Common myeloid progenitor, CD34-positive (primary cell): ENCODE results near the gene CYS1.
A peak's percentile ranks its signal among the peaks of the same experiment; 100 is the strongest.

Experiments
- CTCF ChIA-PET: fragments of 350-600 bp; sonication (Branson Sonifier 250); formaldehyde crosslinking; loops from one replicate; lab custom pipeline; 2021; ENCODE audit warnings: antibody characterized with exemption; lab: Charles Lee
- POLR2A ChIA-PET: fragments of 350-600 bp; sonication (Branson Sonifier 250); formaldehyde crosslinking; loops from one replicate; lab custom pipeline; 2021; ENCODE audit warnings: antibody characterized with exemption; lab: Charles Lee
- DNase-seq, 3 donors: peaks; one replicate each; pipeline versions ENCODE4 v3.0.0 to v3.0.0-alpha.2; 2013
- H3K27ac ChIP-seq, 2 experiments: 1 replicate in 1 of 2; 2 replicates in 1 of 2; pipeline ENCODE4 v1.7.0; 2013; ENCODE audit warnings: inconsistent platforms in 2 of 2, low read length in 2 of 2, mild to moderate bottlenecking in 2 of 2, low read depth in 1 of 2, moderate library complexity in 1 of 2; ENCODE audit not compliant: severe bottlenecking in 2 of 2, insufficient read depth in 1 of 2, poor library complexity in 1 of 2
- H3K27me3 ChIP-seq, 5 experiments: replicated peaks in 2 of 5; 1 replicate in 3 of 5; 2 replicates in 2 of 5; pipeline versions ENCODE4 v1.6.1 to v1.7.0; 2013; ENCODE audit warnings: low read length in 4 of 5, mild to moderate bottlenecking in 2 of 5, moderate library complexity in 2 of 5, inconsistent platforms in 1 of 5; ENCODE audit not compliant: insufficient read depth in 5 of 5, control insufficient read depth in 4 of 5
- H3K36me3 ChIP-seq, 4 experiments: 1 replicate in 2 of 4; 2 replicates in 2 of 4; pipeline versions ENCODE4 v1.6.1 to v1.7.0; 2013; ENCODE audit warnings: low read length in 3 of 4, control low read depth in 1 of 4, mild to moderate bottlenecking in 1 of 4; ENCODE audit not compliant: control insufficient read depth in 4 of 4, insufficient read depth in 4 of 4
- H3K4me1 ChIP-seq, 4 experiments: 1 replicate in 3 of 4; 2 replicates in 1 of 4; pipeline versions ENCODE4 v1.6.1 to v1.7.1; 2013; ENCODE audit warnings: low read length in 3 of 4, mild to moderate bottlenecking in 3 of 4, control low read depth in 1 of 4, inconsistent platforms in 1 of 4, moderate library complexity in 1 of 4; ENCODE audit not compliant: control insufficient read depth in 4 of 4, insufficient read depth in 4 of 4; ENCODE audit errors: control extremely low read depth in 1 of 4
- H3K4me3 ChIP-seq, 7 experiments: 1 replicate in 4 of 7; 2 replicates in 3 of 7; pipeline versions ENCODE4 v1.5.1 to v1.7.0; 2013; ENCODE audit warnings: mild to moderate bottlenecking in 7 of 7, low read length in 6 of 7, moderate library complexity in 6 of 7, inconsistent platforms in 2 of 7, low read depth in 2 of 7, control low read depth in 1 of 7; ENCODE audit not compliant: insufficient read depth in 4 of 7, control insufficient read depth in 1 of 7; ENCODE audit errors: extremely low read depth in 1 of 7
- H3K9me3 ChIP-seq, 5 experiments: 1 replicate in 4 of 5; 2 replicates in 1 of 5; pipeline versions ENCODE4 v1.6.1 to v1.7.1; 2013; ENCODE audit warnings: low read length in 4 of 5, mild to moderate bottlenecking in 2 of 5, inconsistent platforms in 1 of 5, low read depth in 1 of 5, moderate library complexity in 1 of 5; ENCODE audit not compliant: control insufficient read depth in 4 of 5, insufficient read depth in 2 of 5; ENCODE audit errors: control extremely low read depth in 1 of 5
- WGBS: methylation state at CpG from one replicate; pipeline ENCODE4 v1.1.5; 2013; ENCODE audit not compliant: insufficient coverage; 5-methylcytosine and 5-hydroxymethylcytosine counted together

Gene CYS1

GRCh38 chr2:10123281-10123680 is 43.1 kb upstream of the CYS1 start:
- Histone ChIP-seq H3K36me3 (peaks cover 0 to 47% (median 4%) of the 10 kb centered on the region in 4 experiments), H3K9me3 (no peaks in the 10 kb centered on the region), H3K4me1 (peaks cover 12 to 61% (median 46%) of the 10 kb centered on the region in 4 experiments), H3K4me3 (peak overlapping the region; percentile 54 to 94 (median 82)), H3K27ac (peak overlapping the region in 1 of 2 experiments; percentile 43), H3K27me3 (no peaks in the 10 kb centered on the region)
- ChIA-PET POLR2A (no interaction called here), CTCF (interaction anchor here (1.3 to 9.8 kb wide), 4 partner anchors 18 to 311 kb away, joined by 3 to 80 read pairs (median 22); no protein-coding TSS in a partner anchor)
- 16% methylated on average over 7 of the region's 18 CpGs for WGBS
- DNase-seq = no peak

GRCh38 chr2:10122500-10123280 is 42.5 kb upstream of the CYS1 start, which contains the start of gene RRM2:
Gene RRM2, plus strand, starts transcription at chr2:10122739. Its CDS starts 60 bp downstream, at chr2:10122799.
- peak; percentile 85 to 94 (median 93) for DNase-seq
- Histone ChIP-seq H3K4me3 (peak within 1 kb of the TSS; percentile 54 to 94 (median 82)), H3K36me3 (peaks cover 0 to 41% (median 2%) of the 10 kb centered on the region in 4 experiments), H3K27ac (peak within 1 kb of the TSS in 1 of 2 experiments; percentile 77), H3K9me3 (no peaks in the 10 kb centered on the region), H3K27me3 (no peaks in the 10 kb centered on the region), H3K4me1 (peaks cover 12 to 66% (median 48%) of the 10 kb centered on the region in 4 experiments)
- ChIA-PET POLR2A (no interaction called here), CTCF (interaction anchor here (3.9 to 9.8 kb wide), 3 partner anchors 18 to 311 kb away, joined by 17 to 80 read pairs (median 28); no protein-coding TSS in a partner anchor)
- WGBS = under 1% methylated on average over 63 of the region's 81 CpGs

DNA sequence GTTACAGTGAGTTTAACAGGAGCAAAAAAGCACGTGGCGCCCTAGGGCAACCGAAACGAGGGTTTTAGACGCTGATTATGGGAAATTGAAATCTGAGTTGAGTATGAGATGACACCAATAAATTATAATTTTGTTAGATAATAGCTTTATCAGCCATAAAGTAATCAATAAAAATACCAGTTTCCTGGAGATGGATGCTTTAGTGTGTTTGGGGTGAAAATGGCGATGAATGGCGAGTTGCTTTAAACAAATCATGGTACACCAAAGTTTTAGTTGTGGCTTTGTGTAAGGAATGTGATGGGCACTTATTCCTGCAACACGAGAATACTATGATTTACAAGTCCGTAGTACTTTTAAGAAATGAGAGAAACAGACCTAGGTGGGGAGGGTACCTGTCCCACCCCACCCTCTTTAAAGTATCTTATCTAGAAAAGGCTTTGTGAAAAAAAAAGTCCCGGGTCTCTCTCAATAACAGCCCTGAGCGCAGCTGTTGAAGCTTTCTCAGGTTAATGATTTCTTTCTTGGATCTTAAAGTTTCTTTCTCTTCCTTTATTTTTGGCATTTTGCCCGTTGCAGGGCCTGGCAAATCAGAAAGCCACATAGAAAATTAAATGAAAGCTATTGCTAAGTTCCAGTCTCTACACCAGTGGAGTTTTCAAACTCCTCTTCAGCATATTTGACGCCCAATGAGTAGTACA is 40.8 kb upstream of the CYS1 start:
- peaks cover 0 to 24% (median 0%) of the 10 kb centered on the region in 4 experiments for H3K36me3 ChIP-seq
- H3K4me1 ChIP-seq = peaks cover 12 to 66% (median 48%) of the 10 kb centered on the region in 4 experiments
- DNase-seq = peak in 2 of 3 donors; percentile 56
- H3K9me3 ChIP-seq = no peaks in the 10 kb centered on the region
- peak overlapping the region; percentile 58 to 94 (median 82) for H3K4me3 ChIP-seq
- ChIA-PET CTCF (interaction anchor here (1.1 kb wide), 1 partner anchor 288 kb away, joined by 4 read pairs; no protein-coding TSS in a partner anchor), POLR2A (no interaction called here)
- H3K27me3 ChIP-seq = no peaks in the 10 kb centered on the region
- H3K27ac ChIP-seq = peak overlapping the region in 1 of 2 experiments; percentile 77
- 31% methylated on average over 11 of the region's 13 CpGs for WGBS

- ChIA-PET POLR2A (interaction anchor here (0.6 kb wide), 1 partner anchor 153 kb away, joined by 3 read pairs; no protein-coding TSS in a partner anchor), CTCF (interaction anchor here (1.0 to 1.5 kb wide), 3 partner anchors 10 to 315 kb away, joined by 4 to 5 read pairs (median 4); no protein-coding TSS in a partner anchor)
- Histone ChIP-seq H3K36me3 (peaks cover 0 to 17% (median 0%) of the 10 kb centered on the region in 4 experiments), H3K4me3 (peak overlapping the region; percentile 58 to 94 (median 82)), H3K9me3 (no peaks in the 10 kb centered on the region), H3K4me1 (peaks cover 12 to 63% (median 47%) of the 10 kb centered on the region in 4 experiments), H3K27me3 (no peaks in the 10 kb centered on the region), H3K27ac (peak overlapping the region in 1 of 2 experiments; percentile 77)
- peak; percentile 73 to 83 (median 80) for DNase-seq
- WGBS = under 1% methylated on average over 59 of the region's 60 CpGs
Measured at GRCh38 chr2:10120158-10120876, 40.1 kb upstream of the CYS1 start.

- CTCF ChIA-PET = interaction anchor here (1.0 to 1.5 kb wide), 2 partner anchors 11 to 315 kb away, joined by 4 to 5 read pairs; no protein-coding TSS in a partner anchor
- no peaks in the 10 kb centered on the region for H3K9me3 ChIP-seq
- H3K4me3 ChIP-seq = peak overlapping the region; percentile 58 to 94 (median 82)
- peaks cover 12 to 57% (median 44%) of the 10 kb centered on the region in 4 experiments for H3K4me1 ChIP-seq
- no peaks in the 10 kb centered on the region for H3K27me3 ChIP-seq
- 83% methylated on average over 13 of the region's 14 CpGs for WGBS
- DNase-seq = no peak
- POLR2A ChIA-PET = interaction anchor here (0.6 kb wide), 1 partner anchor 154 kb away, joined by 3 read pairs; no protein-coding TSS in a partner anchor
- peaks cover 0 to 11% (median 0%) of the 10 kb centered on the region in 4 experiments for H3K36me3 ChIP-seq
- H3K27ac ChIP-seq = peak overlapping the region in 1 of 2 experiments; percentile 77
Measured at GRCh38 chr2:10119601-10120157, 39.5 kb upstream of the CYS1 start.

GRCh38 chr2:10119027-10119325 is 38.8 kb upstream of the CYS1 start:
- 100% methylated on average over 1 of the region's 3 CpGs for WGBS
- Histone ChIP-seq H3K4me3 (no peak overlapping the region), H3K9me3 (no peaks in the 10 kb centered on the region), H3K27me3 (no peaks in the 10 kb centered on the region), H3K4me1 (peaks cover 12 to 52% (median 39%) of the 10 kb centered on the region in 4 experiments), H3K27ac (no peak overlapping the region), H3K36me3 (peaks cover 0 to 6% (median 0%) of the 10 kb centered on the region in 4 experiments)
- POLR2A ChIA-PET = no interaction called here
- CTCF ChIA-PET = interaction anchor here (0.9 to 1.9 kb wide), 4 partner anchors 22 to 316 kb away, joined by 3 to 5 read pairs (median 4); no protein-coding TSS in a partner anchor
- DNase-seq = no peak
